Gastrocnemius medialis (tissue), 4 donors: ENCODE results near the gene LRP2BP.

Experiments used
- CTCF ChIP-seq, 5 experiments: fragments of 450-650 bp in 3 of 5; fragments of 200-600 bp in 2 of 5; sonication (generic) in 2 of 5; IDR thresholded peaks in 4 of 5; conservative IDR thresholded peaks in 1 of 5; 1 replicate in 4 of 5; 2 replicates in 1 of 5; pipeline ENCODE4 v1.5.1; 2016 to 2019; ENCODE audit warnings: antibody characterized with exemption in 5 of 5, mild to moderate bottlenecking in 3 of 5, moderate library complexity in 3 of 5
- POLR2A ChIP-seq, 2 donors: fragments of 450-650 bp; IDR thresholded peaks; one replicate each; pipeline ENCODE4 v1.6.1; 2017; ENCODE audit warnings: antibody characterized with exemption in 2 of 2, mild to moderate bottlenecking in 2 of 2, moderate library complexity in 2 of 2

DNA sequence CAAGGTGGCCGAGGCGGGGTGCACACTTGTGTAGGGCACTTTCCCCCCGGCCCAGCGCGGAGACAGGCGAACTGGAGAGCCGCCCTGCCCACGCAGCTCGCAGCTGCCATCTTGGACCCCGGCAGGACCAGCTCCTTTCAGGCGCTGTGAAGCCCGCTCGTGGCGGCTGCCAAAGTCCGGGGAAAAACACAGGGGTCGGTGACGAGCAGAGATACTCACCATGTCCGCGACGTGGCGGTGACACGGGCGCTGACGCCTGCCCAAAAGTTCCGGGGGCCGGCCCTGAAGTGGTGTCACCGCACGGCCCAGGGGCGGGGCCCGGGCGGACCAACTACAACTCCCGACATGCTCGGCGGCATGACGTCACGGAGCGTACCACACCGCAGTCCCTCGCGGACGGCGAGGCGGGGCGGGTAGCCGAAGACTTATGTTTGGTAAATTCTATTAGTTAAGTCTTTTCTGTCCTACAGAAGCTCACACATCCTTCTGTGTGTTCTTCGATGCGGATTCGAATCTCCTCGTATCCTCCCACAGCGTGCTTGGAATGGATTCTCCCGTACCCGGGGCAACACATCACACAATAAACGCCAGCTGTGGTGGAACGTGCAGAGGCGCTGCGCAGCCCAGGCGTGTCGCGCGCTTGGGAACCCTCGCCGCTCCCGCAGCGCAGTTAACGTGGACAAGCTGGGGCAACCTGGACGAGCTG lies 30.1 kb upstream of the LRP2BP start, which contains the start of gene UFSP2:
- TF ChIP-seq POLR2A (IDR thresholded peaks at IDR 0.05) (peak; percentile 80 to 85), CTCF (IDR thresholded peaks at IDR 0.05 in 4 of 5, conservative IDR thresholded peaks at IDR 0.05 in 1 of 5) (peak in 1 of 5 experiments; percentile 16)
